Mucosa of stomach (tissue), 1 donor: Measurements from ENCODE around the gene ACOT2.
"Not testable (repeated sequence)": the region's sequence is repeated elsewhere in the genome, so short reads cannot be mapped to it uniquely, and the experiment has no call there.

Source experiments
- H3K27me3 ChIP-seq: one replicate; pipeline ENCODE4 v1.7.0; 2013; ENCODE audit warnings: mild to moderate bottlenecking, low read length; ENCODE audit not compliant: control insufficient read depth, insufficient read depth
- H3K36me3 ChIP-seq: one replicate; pipeline ENCODE4 v1.7.0; 2013; ENCODE audit warnings: low read length; ENCODE audit not compliant: control insufficient read depth, insufficient read depth
- H3K4me1 ChIP-seq: one replicate; pipeline ENCODE4 v1.7.0; 2013; ENCODE audit warnings: mild to moderate bottlenecking, low read length; ENCODE audit not compliant: control insufficient read depth, insufficient read depth
- H3K4me3 ChIP-seq: one replicate; pipeline ENCODE4 v1.7.0; 2013; ENCODE audit warnings: low read length
- H3K9ac ChIP-seq: one replicate; pipeline ENCODE4 v1.7.0; 2013; ENCODE audit warnings: mild to moderate bottlenecking, low read length, moderate library complexity
- H3K9me3 ChIP-seq: one replicate; pipeline ENCODE4 v1.7.0; 2013; ENCODE audit warnings: mild to moderate bottlenecking, low read length, moderate library complexity; ENCODE audit not compliant: control insufficient read depth
- donor health status: Pancreatic carcinoma.

ACOT2 gene

GRCh38 chr14:73573034-73573433 lies 4.0 kb downstream of the ACOT2 start:
- not testable (repeated sequence) for H3K9ac ChIP-seq, H3K4me3 ChIP-seq, H3K27me3 ChIP-seq, H3K9me3 ChIP-seq, H3K36me3 ChIP-seq
- peaks cover 11% of the 10 kb centered on the region for H3K4me1 ChIP-seq

GRCh38 chr14:73573740-73574139 lies 4.7 kb downstream of the ACOT2 start:
- H3K27me3 ChIP-seq, H3K4me1 ChIP-seq, H3K9me3 ChIP-seq, H3K9ac ChIP-seq, H3K36me3 ChIP-seq, H3K4me3 ChIP-seq: not testable (repeated sequence)

GRCh38 chr14:73574251-73574650 lies 5.2 kb downstream of the ACOT2 start:
- not testable (repeated sequence) for H3K4me1 ChIP-seq, H3K9ac ChIP-seq, H3K4me3 ChIP-seq, H3K27me3 ChIP-seq, H3K9me3 ChIP-seq, H3K36me3 ChIP-seq

DNA sequence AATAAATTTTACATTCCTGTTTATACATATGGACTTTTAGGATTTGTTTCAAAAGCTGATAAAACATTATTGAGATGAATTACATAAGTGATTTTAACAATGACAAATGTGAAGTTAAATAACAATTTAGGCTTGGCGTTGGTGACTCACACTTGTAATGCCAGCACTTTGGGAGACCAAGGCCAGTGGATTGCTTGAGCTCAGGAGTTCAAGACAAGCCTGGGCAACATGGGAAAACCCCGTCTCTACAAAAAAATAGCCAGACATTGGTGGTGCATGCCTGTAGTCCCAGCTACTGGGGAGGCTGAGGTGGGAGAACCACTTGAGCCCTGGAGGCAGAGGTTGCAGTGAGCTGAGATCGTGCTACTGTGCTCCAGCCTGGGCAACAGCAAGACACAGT lies 7.4 kb downstream of the ACOT2 start:
- Histone ChIP-seq H3K4me3 (no peak overlapping the region), H3K4me1 (no peaks in the 10 kb centered on the region), H3K9me3 (no peaks in the 10 kb centered on the region), H3K36me3 (no peaks in the 10 kb centered on the region), H3K9ac (no peak overlapping the region), H3K27me3 (no peaks in the 10 kb centered on the region)

- not testable (repeated sequence) for H3K4me1 ChIP-seq, H3K27me3 ChIP-seq, H3K36me3 ChIP-seq, H3K9me3 ChIP-seq, H3K4me3 ChIP-seq, H3K9ac ChIP-seq
Observed at GRCh38 chr14:73577214-73577613, 8.2 kb downstream of the ACOT2 start.

DNA sequence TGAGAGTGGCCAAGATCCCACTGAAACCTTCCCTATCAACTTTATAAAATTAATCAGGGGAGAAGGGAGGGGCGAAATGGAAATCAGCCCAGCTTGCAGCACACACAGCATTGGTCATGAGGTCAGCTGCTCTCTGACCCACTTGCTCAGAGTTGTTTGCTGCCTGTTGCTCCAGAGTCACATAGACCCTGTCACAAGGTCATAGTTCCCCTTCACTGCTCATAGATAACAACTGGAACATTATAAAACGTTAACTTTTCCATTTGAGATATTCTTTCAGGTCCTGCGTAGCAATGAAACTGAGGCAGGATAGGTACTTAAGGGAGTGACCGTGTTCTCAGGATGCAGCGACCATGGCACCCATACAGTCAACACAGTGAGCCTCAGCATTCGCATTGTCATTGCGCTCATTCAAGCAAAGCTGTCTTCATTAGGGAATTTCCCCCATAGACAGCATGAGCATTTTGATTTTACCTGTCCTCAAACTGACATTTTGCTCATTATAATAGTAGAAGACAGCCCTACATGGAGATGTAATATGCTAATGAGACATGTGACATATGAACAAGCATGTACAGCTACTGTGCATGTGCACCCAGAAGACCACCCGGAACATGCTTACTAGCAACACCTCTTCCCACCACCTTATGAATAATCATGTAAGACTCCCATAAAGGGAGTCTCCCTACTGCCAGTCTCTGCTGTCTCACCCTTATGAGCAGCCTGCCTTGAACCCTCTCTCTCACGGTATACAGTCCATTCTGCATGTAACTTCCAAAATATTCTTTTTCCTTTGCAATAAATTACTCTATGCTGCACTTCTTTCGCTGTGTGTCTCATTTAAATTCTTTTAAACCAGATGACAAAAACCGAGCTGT lies 13.3 kb downstream of the ACOT2 start:
- H3K27me3 ChIP-seq, H3K9ac ChIP-seq, H3K9me3 ChIP-seq, H3K36me3 ChIP-seq, H3K4me1 ChIP-seq, H3K4me3 ChIP-seq: not testable (repeated sequence)

GRCh38 chr14:73588695-73589094 lies 19.7 kb downstream of the ACOT2 start:
- no peaks in the 10 kb centered on the region for H3K36me3 ChIP-seq
- H3K27me3 ChIP-seq: no peaks in the 10 kb centered on the region
- no peak overlapping the region for H3K9ac ChIP-seq
- H3K4me1 ChIP-seq: no peaks in the 10 kb centered on the region
- H3K9me3 ChIP-seq: no peaks in the 10 kb centered on the region
- H3K4me3 ChIP-seq: no peak overlapping the region

- H3K9ac ChIP-seq: no peak overlapping the region
- no peaks in the 10 kb centered on the region for H3K36me3 ChIP-seq
Observed at GRCh38 chr14:73589116-73589515, 20.1 kb downstream of the ACOT2 start.

DNA sequence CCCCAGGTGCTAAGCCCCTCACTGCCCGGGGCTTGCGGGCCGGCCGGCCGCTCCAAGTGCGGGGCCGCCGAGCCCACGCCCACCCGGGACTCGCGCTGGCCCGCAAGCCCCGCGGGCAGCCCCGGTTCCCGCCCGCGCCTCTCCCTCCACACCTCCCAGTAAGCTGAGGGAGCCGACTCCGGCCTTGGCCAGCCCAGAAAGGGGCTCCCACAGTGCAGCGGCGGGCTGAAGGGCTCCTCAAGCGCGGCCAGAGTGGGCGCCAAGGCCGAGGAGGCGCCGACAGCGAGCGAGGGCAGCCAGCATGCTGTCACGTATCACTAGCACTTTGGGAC lies 21.6 kb downstream of the ACOT2 start:
- not testable (repeated sequence) for H3K27me3 ChIP-seq, H3K4me3 ChIP-seq

More at GRCh38 chr14:73589116-73589515, 20.1 kb downstream of the ACOT2 start:
- Histone ChIP-seq H3K4me3 (no peak overlapping the region), H3K4me1 (no peaks in the 10 kb centered on the region), H3K27me3 (no peaks in the 10 kb centered on the region), H3K9me3 (no peaks in the 10 kb centered on the region)

DNA sequence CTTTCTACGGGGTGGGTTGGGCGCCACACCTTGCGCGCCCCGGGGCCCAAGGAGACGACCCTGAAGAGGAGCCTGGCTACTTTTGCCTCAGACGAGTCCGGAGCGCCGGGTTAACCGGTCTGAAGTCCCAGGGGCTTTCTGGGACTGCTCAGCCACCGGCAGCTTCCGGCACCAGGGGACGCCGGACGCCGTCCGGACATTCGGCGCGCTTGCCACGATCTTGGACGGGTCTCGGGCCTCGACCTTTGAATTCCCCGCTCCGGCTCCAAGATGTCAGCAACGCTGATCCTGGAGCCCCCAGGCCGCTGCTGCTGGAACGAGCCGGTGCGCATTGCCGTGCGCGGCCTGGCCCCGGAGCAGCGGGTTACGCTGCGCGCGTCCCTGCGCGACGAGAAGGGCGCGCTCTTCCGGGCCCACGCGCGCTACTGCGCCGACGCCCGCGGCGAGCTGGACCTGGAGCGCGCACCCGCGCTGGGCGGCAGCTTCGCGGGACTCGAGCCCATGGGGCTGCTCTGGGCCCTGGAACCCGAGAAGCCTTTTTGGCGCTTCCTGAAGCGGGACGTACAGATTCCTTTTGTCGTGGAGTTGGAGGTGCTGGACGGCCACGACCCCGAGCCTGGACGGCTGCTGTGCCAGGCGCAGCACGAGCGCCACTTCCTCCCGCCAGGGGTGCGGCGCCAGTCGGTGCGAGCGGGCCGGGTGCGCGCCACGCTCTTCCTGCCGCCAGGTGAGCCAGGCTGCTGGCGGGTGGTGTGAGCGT lies 22.9 kb downstream of the ACOT2 start, which contains the start of gene ACOT4:
ACOT4 (plus strand) TSS at position 184 of the 760 bp plus-strand sequence; CDS start at position 271, 87 bp downstream.
- H3K9me3 ChIP-seq: no peaks in the 10 kb centered on the region
- no peaks in the 10 kb centered on the region for H3K36me3 ChIP-seq
- no peaks in the 10 kb centered on the region for H3K27me3 ChIP-seq
- H3K9ac ChIP-seq: peak within 1 kb of the TSS; percentile 73
- H3K4me1 ChIP-seq: no peaks in the 10 kb centered on the region
- H3K4me3 ChIP-seq: peak within 1 kb of the TSS; percentile 87

More for the DNA sequence above, 21.6 kb downstream of the ACOT2 start:
- not testable (repeated sequence) for H3K4me1 ChIP-seq, H3K9me3 ChIP-seq, H3K9ac ChIP-seq, H3K36me3 ChIP-seq

- Histone ChIP-seq H3K9ac (no peak overlapping the region), H3K4me3 (no peak overlapping the region), H3K4me1 (no peaks in the 10 kb centered on the region), H3K27me3 (no peaks in the 10 kb centered on the region), H3K36me3 (no peaks in the 10 kb centered on the region), H3K9me3 (no peaks in the 10 kb centered on the region)
Observed at GRCh38 chr14:73594491-73594890, 25.5 kb downstream of the ACOT2 start.

DNA sequence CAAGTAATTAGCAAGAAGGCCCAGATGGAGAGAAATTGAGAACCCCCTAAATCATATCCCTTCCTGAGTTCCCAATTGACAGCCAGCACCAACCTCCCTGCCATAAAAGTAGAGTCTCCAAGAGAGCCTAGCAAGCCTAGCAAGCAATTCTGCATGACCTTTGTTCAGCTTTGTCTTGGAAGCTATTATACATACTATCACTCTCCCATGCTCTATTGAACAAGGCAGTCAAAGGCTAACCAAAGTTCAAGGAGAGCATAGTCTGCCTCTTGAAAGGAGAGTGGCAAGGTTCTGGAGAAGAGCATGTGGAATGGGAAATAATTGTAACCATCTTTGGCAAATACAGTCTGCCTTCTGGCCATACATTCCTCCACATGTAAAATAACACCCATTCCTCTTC lies 30.5 kb downstream of the ACOT2 start:
- Histone ChIP-seq H3K36me3 (no peaks in the 10 kb centered on the region), H3K9me3 (no peaks in the 10 kb centered on the region), H3K4me3 (no peak overlapping the region)

More for the DNA sequence above, 30.5 kb downstream of the ACOT2 start:
- Histone ChIP-seq H3K9ac (no peak overlapping the region), H3K27me3 (no peaks in the 10 kb centered on the region), H3K4me1 (no peaks in the 10 kb centered on the region)
